Muscle layer of colon (tissue), 2 donors: ENCODE results near the gene DOC2B.
"Not testable (repeated sequence)": the region's sequence is repeated elsewhere in the genome, so short reads cannot be mapped to it uniquely, and the experiment has no call there.

Source experiments
- H3K27ac ChIP-seq: one replicate; pipeline ENCODE4 v1.7.0; 2013; ENCODE audit warnings: low read depth, mild to moderate bottlenecking, low read length, moderate library complexity
- H3K27me3 ChIP-seq, 2 donors: one replicate each; pipeline ENCODE4 v1.7.0; 2013; ENCODE audit warnings: low read length in 2 of 2, mild to moderate bottlenecking in 2 of 2; ENCODE audit not compliant: insufficient read depth in 2 of 2, control insufficient read depth in 1 of 2
- H3K36me3 ChIP-seq: one replicate; pipeline ENCODE4 v1.7.0; 2013; ENCODE audit warnings: mild to moderate bottlenecking, low read length; ENCODE audit not compliant: insufficient read depth
- H3K4me1 ChIP-seq: one replicate; pipeline ENCODE4 v1.7.0; 2013; ENCODE audit warnings: mild to moderate bottlenecking, low read length; ENCODE audit not compliant: insufficient read depth
- H3K4me3 ChIP-seq, 2 donors: one replicate each; pipeline ENCODE4 v1.7.0; 2013; ENCODE audit warnings: low read length in 2 of 2, low read depth in 1 of 2, mild to moderate bottlenecking in 1 of 2, moderate library complexity in 1 of 2
- H3K9ac ChIP-seq: one replicate; pipeline ENCODE4 v1.7.0; 2013; ENCODE audit warnings: low read length
- H3K9me3 ChIP-seq: one replicate; pipeline ENCODE4 v1.7.0; 2013; ENCODE audit warnings: mild to moderate bottlenecking, low read length
- donor health status: abdominal sarcoma.
- donor health status: Adenocarcinoma of cecum.

The DOC2B gene

GRCh38 chr17:171871-172270 lies 9.6 kb downstream of the DOC2B start:
- Histone ChIP-seq H3K4me3 (no peak overlapping the region), H3K9me3 (no peaks in the 10 kb centered on the region)

GRCh38 chr17:170130-170670 lies 11.2 kb downstream of the DOC2B start:
- no peaks in the 10 kb centered on the region for H3K36me3 ChIP-seq
- H3K9ac ChIP-seq: no peak overlapping the region
- no peaks in the 10 kb centered on the region for H3K27me3 ChIP-seq
- H3K4me3 ChIP-seq: no peak overlapping the region
- no peaks in the 10 kb centered on the region for H3K4me1 ChIP-seq
- H3K9me3 ChIP-seq: no peaks in the 10 kb centered on the region
- H3K27ac ChIP-seq: no peak overlapping the region

More at GRCh38 chr17:171871-172270, 9.6 kb downstream of the DOC2B start:
- Histone ChIP-seq H3K9ac (no peak overlapping the region), H3K27ac (no peak overlapping the region), H3K4me1 (no peaks in the 10 kb centered on the region), H3K27me3 (no peaks in the 10 kb centered on the region), H3K36me3 (no peaks in the 10 kb centered on the region)

- H3K36me3 ChIP-seq, H3K27ac ChIP-seq, H3K4me1 ChIP-seq, H3K4me3 ChIP-seq, H3K9ac ChIP-seq, H3K9me3 ChIP-seq, H3K27me3 ChIP-seq: not testable (repeated sequence)
Measured at GRCh38 chr17:168614-169013, 12.8 kb downstream of the DOC2B start.

GRCh38 chr17:165939-166338 lies 15.5 kb downstream of the DOC2B start:
- Histone ChIP-seq H3K4me1 (no peaks in the 10 kb centered on the region), H3K9me3 (no peaks in the 10 kb centered on the region), H3K36me3 (no peaks in the 10 kb centered on the region), H3K4me3 (no peak overlapping the region), H3K27me3 (no peaks in the 10 kb centered on the region), H3K27ac (no peak overlapping the region), H3K9ac (no peak overlapping the region)

- Histone ChIP-seq H3K4me3 (no peak overlapping the region), H3K27ac (no peak overlapping the region), H3K36me3 (no peaks in the 10 kb centered on the region), H3K4me1 (no peaks in the 10 kb centered on the region), H3K27me3 (no peaks in the 10 kb centered on the region), H3K9ac (no peak overlapping the region), H3K9me3 (no peaks in the 10 kb centered on the region)
Measured at GRCh38 chr17:164303-165235, 16.9 kb downstream of the DOC2B start.

GRCh38 chr17:163514-164098 lies 17.8 kb downstream of the DOC2B start:
- H3K27ac ChIP-seq: no peak overlapping the region
- no peaks in the 10 kb centered on the region for H3K27me3 ChIP-seq
- no peaks in the 10 kb centered on the region for H3K9me3 ChIP-seq
- no peak overlapping the region for H3K9ac ChIP-seq
- no peak overlapping the region for H3K4me3 ChIP-seq
- H3K36me3 ChIP-seq: no peaks in the 10 kb centered on the region
- no peaks in the 10 kb centered on the region for H3K4me1 ChIP-seq

GRCh38 chr17:162689-163088 lies 18.8 kb downstream of the DOC2B start:
- Histone ChIP-seq H3K4me3 (no peak overlapping the region), H3K27ac (no peak overlapping the region), H3K9me3 (no peaks in the 10 kb centered on the region), H3K4me1 (no peaks in the 10 kb centered on the region), H3K36me3 (no peaks in the 10 kb centered on the region), H3K9ac (no peak overlapping the region), H3K27me3 (no peaks in the 10 kb centered on the region)

- Histone ChIP-seq H3K36me3 (no peaks in the 10 kb centered on the region), H3K4me1 (no peaks in the 10 kb centered on the region), H3K9me3 (no peaks in the 10 kb centered on the region), H3K9ac (no peak overlapping the region), H3K27me3 (no peaks in the 10 kb centered on the region), H3K27ac (no peak overlapping the region), H3K4me3 (no peak overlapping the region)
Measured at GRCh38 chr17:161481-161880, 20.0 kb downstream of the DOC2B start.

GRCh38 chr17:160336-160735 lies 21.1 kb downstream of the DOC2B start:
- no peaks in the 10 kb centered on the region for H3K4me1 ChIP-seq
- H3K9me3 ChIP-seq: no peaks in the 10 kb centered on the region
- H3K27me3 ChIP-seq: no peaks in the 10 kb centered on the region
- no peak overlapping the region for H3K9ac ChIP-seq
- H3K4me3 ChIP-seq: no peak overlapping the region
- H3K36me3 ChIP-seq: no peaks in the 10 kb centered on the region
- no peak overlapping the region for H3K27ac ChIP-seq

- H3K9ac ChIP-seq: no peak overlapping the region
- H3K9me3 ChIP-seq: no peaks in the 10 kb centered on the region
- H3K27ac ChIP-seq: no peak overlapping the region
- no peaks in the 10 kb centered on the region for H3K36me3 ChIP-seq
- H3K4me1 ChIP-seq: no peaks in the 10 kb centered on the region
- no peak overlapping the region for H3K4me3 ChIP-seq
- H3K27me3 ChIP-seq: no peaks in the 10 kb centered on the region
Measured at GRCh38 chr17:159609-160008, 21.8 kb downstream of the DOC2B start.

GRCh38 chr17:158379-158778 lies 23.1 kb downstream of the DOC2B start:
- Histone ChIP-seq H3K9me3 (no peaks in the 10 kb centered on the region), H3K4me3 (no peak overlapping the region), H3K27ac (no peak overlapping the region), H3K4me1 (no peaks in the 10 kb centered on the region), H3K27me3 (no peaks in the 10 kb centered on the region), H3K36me3 (no peaks in the 10 kb centered on the region), H3K9ac (no peak overlapping the region)
